IMR-90 (cell line): ENCODE measurements around the gene CLMP.

Experiments used
- CEBPB ChIP-seq: IDR thresholded peaks from 2 replicates; pipeline ENCODE4 v1.6.1; 2012; ENCODE audit warnings: low read depth, low read length, improper control_type of control experiment
- CHD1 ChIP-seq: IDR thresholded peaks from 2 replicates; pipeline ENCODE4 v1.6.1; 2012; ENCODE audit warnings: low read depth, low read length, improper control_type of control experiment
- CTCF ChIP-seq: conservative IDR thresholded peaks from 2 replicates; pipeline ENCODE4 v1.5.1; 2012; ENCODE audit warnings: mild to moderate bottlenecking, low read depth, low read length, improper control_type of control experiment
- FOS ChIP-seq: fragments of 150-350 bp; IDR thresholded peaks from 2 replicates; pipeline ENCODE4 v1.6.1; 2016; ENCODE audit warnings: low read depth, low read length
- MAFK ChIP-seq: IDR thresholded peaks from 2 replicates; pipeline ENCODE4 v1.6.1; 2012; ENCODE audit warnings: low read depth, low read length, improper control_type of control experiment
- MAZ ChIP-seq: IDR thresholded peaks from 2 replicates; pipeline ENCODE4 v1.6.1; 2012; ENCODE audit warnings: low read depth, mild to moderate bottlenecking, low read length, improper control_type of control experiment, moderate library complexity, borderline replicate concordance
- MXI1 ChIP-seq: IDR thresholded peaks from 2 replicates; pipeline ENCODE4 v1.6.1; 2012; ENCODE audit warnings: low read depth, mild to moderate bottlenecking, low read length, moderate library complexity, borderline replicate concordance
- POLR2A ChIP-seq: IDR thresholded peaks from 2 replicates; pipeline ENCODE4 v1.6.1; 2012; ENCODE audit warnings: mild to moderate bottlenecking, low read depth, low read length
- RAD21 ChIP-seq: IDR thresholded peaks from 2 replicates; pipeline ENCODE4 v1.6.1; 2012; ENCODE audit warnings: low read length, improper control_type of control experiment
- RFX5 ChIP-seq: IDR thresholded peaks from 2 replicates; pipeline ENCODE4 v1.8.0; 2012; ENCODE audit warnings: low read depth, mild to moderate bottlenecking, low read length, moderate library complexity
- SMC3 ChIP-seq: fragments of 150-350 bp; IDR thresholded peaks from 2 replicates; pipeline ENCODE4 v1.6.1; 2016; ENCODE audit warnings: low read depth, mild to moderate bottlenecking, antibody characterized with exemption, low read length, moderate library complexity
- USF2 ChIP-seq: fragments of 150-350 bp; IDR thresholded peaks from 2 replicates; pipeline ENCODE4 v1.6.1; 2017; ENCODE audit warnings: mild to moderate bottlenecking, antibody characterized with exemption, low read length, low read depth

GRCh38 chr11:123212406-123212805 is 17.4 kb upstream of the CLMP start:
- TF ChIP-seq CTCF: no peak
- TF ChIP-seq POLR2A: no peak
- no peak for TF ChIP-seq MAZ
- no peak for TF ChIP-seq CEBPB
- no peak for TF ChIP-seq RAD21
- no peak for TF ChIP-seq FOS
- no peak for TF ChIP-seq MAFK
- no peak for TF ChIP-seq RFX5
- no peak for TF ChIP-seq CHD1
- no peak for TF ChIP-seq MXI1
- TF ChIP-seq USF2: no peak
- TF ChIP-seq SMC3: no peak
